ENCODE results near the gene NT5DC3.

Gene NT5DC3

GRCh38 chr12:103748875-103749274, 92.2 kb downstream of the NT5DC3 start:
- in situ Hi-C loops (cut with HindIII; ENCODE audit: low sequenced_read_pairs): no loop called here
- no peak overlapping the region for H3K4me3 ChIP-seq (ENCODE audit: low read depth, low read length)
- DNase-seq (ENCODE audit: low read depth, low spot score): no peak
- TF ChIP-seq CTCF (IDR thresholded peaks at IDR 0.05; ENCODE audit: low read depth, low read length): no peak

GRCh38 chr12:103748002-103748401, 93.0 kb downstream of the NT5DC3 start:
- in situ Hi-C loops (cut with HindIII; ENCODE audit: low sequenced_read_pairs): no loop called here
- DNase-seq (ENCODE audit: low read depth, low spot score): no peak
- H3K4me3 ChIP-seq (ENCODE audit: low read depth, low read length): no peak overlapping the region
- no peak for TF ChIP-seq CTCF (IDR thresholded peaks at IDR 0.05; ENCODE audit: low read depth, low read length)

- DNase-seq (ENCODE audit: low read depth, low spot score): no peak
- TF ChIP-seq CTCF (IDR thresholded peaks at IDR 0.05; ENCODE audit: low read depth, low read length): no peak
- in situ Hi-C loops (cut with HindIII; ENCODE audit: low sequenced_read_pairs): no loop called here
- no peak overlapping the region for H3K4me3 ChIP-seq (ENCODE audit: low read depth, low read length)
These were observed 95.1 kb downstream of the NT5DC3 start for GRCh38 chr12:103745962-103746361.

GRCh38 chr12:103743788-103744187, 97.2 kb downstream of the NT5DC3 start:
- no peak overlapping the region for H3K4me3 ChIP-seq (ENCODE audit: low read depth, low read length)
- no peak for TF ChIP-seq CTCF (IDR thresholded peaks at IDR 0.05; ENCODE audit: low read depth, low read length)
- DNase-seq (ENCODE audit: low read depth, low spot score): no peak
- in situ Hi-C loops (cut with HindIII; ENCODE audit: low sequenced_read_pairs): no loop called here

- no peak for DNase-seq (ENCODE audit: low read depth, low spot score)
- no peak for TF ChIP-seq CTCF (IDR thresholded peaks at IDR 0.05; ENCODE audit: low read depth, low read length)
- in situ Hi-C loops (cut with HindIII; ENCODE audit: low sequenced_read_pairs): no loop called here
- H3K4me3 ChIP-seq (ENCODE audit: low read depth, low read length): no peak overlapping the region
These were observed 98.6 kb downstream of the NT5DC3 start for GRCh38 chr12:103742349-103742932.

GRCh38 chr12:103737881-103738280, 103.2 kb downstream of the NT5DC3 start:
- TF ChIP-seq CTCF (IDR thresholded peaks at IDR 0.05; ENCODE audit: low read depth, low read length): no peak
- in situ Hi-C loops (cut with HindIII; ENCODE audit: low sequenced_read_pairs): no loop called here
- no peak overlapping the region for H3K4me3 ChIP-seq (ENCODE audit: low read depth, low read length)
- DNase-seq (ENCODE audit: low read depth, low spot score): no peak

- H3K4me3 ChIP-seq (ENCODE audit: low read depth, low read length): no peak overlapping the region
- no peak for DNase-seq (ENCODE audit: low read depth, low spot score)
- in situ Hi-C loops (cut with HindIII; ENCODE audit: low sequenced_read_pairs): no loop called here
- TF ChIP-seq CTCF (IDR thresholded peaks at IDR 0.05; ENCODE audit: low read depth, low read length): no peak
These were observed 104.5 kb downstream of the NT5DC3 start for GRCh38 chr12:103736572-103736971.
